ENCODE data around the gene DCTN2. TPM values are rescaled to one million over a fixed set of nuclear protein-coding genes. Genes with fewer than 3 reads are reported as not detected.

Gene DCTN2
- total RNA-seq, 1 donor: 140 TPM

GRCh38 chr12:57534250-57534649 is 12.7 kb downstream of the DCTN2 start:
- no peak for DNase-seq (ENCODE audit: low read depth)
- H3K4me3 ChIP-seq (ENCODE audit: low read depth, low read length): no peak overlapping the region
- TF ChIP-seq, protein P1, sequence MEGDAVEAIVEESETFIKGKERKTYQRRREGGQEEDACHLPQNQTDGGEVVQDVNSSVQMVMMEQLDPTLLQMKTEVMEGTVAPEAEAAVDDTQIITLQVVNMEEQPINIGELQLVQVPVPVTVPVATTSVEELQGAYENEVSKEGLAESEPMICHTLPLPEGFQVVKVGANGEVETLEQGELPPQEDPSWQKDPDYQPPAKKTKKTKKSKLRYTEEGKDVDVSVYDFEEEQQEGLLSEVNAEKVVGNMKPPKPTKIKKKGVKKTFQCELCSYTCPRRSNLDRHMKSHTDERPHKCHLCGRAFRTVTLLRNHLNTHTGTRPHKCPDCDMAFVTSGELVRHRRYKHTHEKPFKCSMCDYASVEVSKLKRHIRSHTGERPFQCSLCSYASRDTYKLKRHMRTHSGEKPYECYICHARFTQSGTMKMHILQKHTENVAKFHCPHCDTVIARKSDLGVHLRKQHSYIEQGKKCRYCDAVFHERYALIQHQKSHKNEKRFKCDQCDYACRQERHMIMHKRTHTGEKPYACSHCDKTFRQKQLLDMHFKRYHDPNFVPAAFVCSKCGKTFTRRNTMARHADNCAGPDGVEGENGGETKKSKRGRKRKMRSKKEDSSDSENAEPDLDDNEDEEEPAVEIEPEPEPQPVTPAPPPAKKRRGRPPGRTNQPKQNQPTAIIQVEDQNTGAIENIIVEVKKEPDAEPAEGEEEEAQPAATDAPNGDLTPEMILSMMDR (IDR thresholded peaks at IDR 0.05; ENCODE audit: insufficient read depth, low read length): no peak

DNA sequence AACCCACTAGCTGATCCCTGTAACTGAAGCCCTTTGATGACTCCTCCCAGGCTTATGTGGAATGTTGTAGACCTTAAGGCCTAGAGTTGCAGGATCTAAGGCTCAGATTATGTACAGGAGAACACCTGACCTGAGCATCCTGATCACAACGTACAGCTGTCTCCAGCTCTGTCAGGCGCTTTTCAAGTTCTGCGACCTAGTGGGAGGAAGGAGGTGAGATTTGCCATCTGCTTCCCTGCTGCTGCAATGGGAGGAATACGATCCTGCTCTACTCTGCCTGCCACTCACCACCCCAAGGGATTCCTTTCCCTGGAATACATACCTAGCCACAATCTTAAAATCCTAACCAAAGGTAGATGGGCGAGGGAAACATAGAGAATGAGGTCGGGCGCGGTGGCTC is 13.9 kb downstream of the DCTN2 start:
- TF ChIP-seq, protein P1 (IDR thresholded peaks at IDR 0.05; ENCODE audit: insufficient read depth, low read length): no peak
- no peak overlapping the region for H3K4me3 ChIP-seq (ENCODE audit: low read depth, low read length)
- no peak for DNase-seq (ENCODE audit: low read depth)

GRCh38 chr12:57531836-57532235 is 15.2 kb downstream of the DCTN2 start:
- no peak for DNase-seq (ENCODE audit: low read depth)
- no peak overlapping the region for H3K4me3 ChIP-seq (ENCODE audit: low read depth, low read length)
- TF ChIP-seq, protein P1 (IDR thresholded peaks at IDR 0.05; ENCODE audit: insufficient read depth, low read length): no peak

DNA sequence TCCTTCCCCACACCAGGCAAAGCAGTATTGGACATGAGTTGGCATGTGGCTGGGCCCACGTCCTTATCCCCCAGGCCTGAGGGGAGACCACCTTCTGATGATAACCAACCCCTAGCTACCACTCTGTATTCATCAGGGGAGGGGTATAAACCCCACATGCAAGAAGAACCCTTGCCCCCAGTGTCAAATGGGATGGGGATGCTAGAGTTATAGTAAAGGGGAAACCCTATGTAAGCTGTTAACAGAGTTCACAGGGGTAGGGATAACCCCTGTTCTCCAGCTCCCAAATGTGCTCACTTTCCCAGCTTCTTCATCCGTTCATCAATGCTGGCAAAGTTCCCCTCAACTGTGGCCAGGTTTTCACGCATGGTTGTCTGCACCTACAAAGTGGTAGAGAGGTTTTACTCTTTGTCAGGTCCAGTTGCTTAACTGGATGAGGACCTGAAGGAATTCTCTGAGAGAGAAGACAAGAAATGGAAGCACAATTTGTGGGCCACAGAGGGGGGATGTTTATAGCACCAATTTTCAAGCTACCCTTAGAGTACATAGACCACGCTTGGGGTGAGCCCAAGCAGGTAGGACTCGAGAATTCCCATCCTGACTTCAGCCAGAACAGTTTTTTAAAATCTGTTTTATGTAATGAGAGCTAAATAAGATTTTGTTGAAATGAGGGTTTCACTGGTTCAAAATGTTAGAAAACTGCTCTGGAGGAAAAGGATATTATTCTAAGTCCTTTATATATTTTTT is 16.4 kb downstream of the DCTN2 start:
- TF ChIP-seq, protein P1 (IDR thresholded peaks at IDR 0.05; ENCODE audit: insufficient read depth, low read length): no peak
- DNase-seq (ENCODE audit: low read depth): no peak
- H3K4me3 ChIP-seq (ENCODE audit: low read depth, low read length): no peak overlapping the region

- no peak overlapping the region for H3K4me3 ChIP-seq (ENCODE audit: low read depth, low read length)
- no peak for DNase-seq (ENCODE audit: low read depth)
Measured at GRCh38 chr12:57529831-57530230, 17.2 kb downstream of the DCTN2 start.

GRCh38 chr12:57528831-57529555 is 18.0 kb downstream of the DCTN2 start:
- TF ChIP-seq, protein P1 (IDR thresholded peaks at IDR 0.05; ENCODE audit: insufficient read depth, low read length): no peak
- H3K4me3 ChIP-seq (ENCODE audit: low read depth, low read length): no peak overlapping the region
- DNase-seq (ENCODE audit: low read depth): no peak

More at GRCh38 chr12:57529831-57530230, 17.2 kb downstream of the DCTN2 start:
- TF ChIP-seq, protein P1 (IDR thresholded peaks at IDR 0.05; ENCODE audit: insufficient read depth, low read length): no peak

All from fibroblast of the aortic adventitia (primary cell).